Activated naive CD8-positive, alpha-beta T cell treated with anti-CD3 and anti-CD28 coated beads, Interleukin-2, amount 50 U/mL, for 24 hours (primary cell): ENCODE results near the gene LRFN2.

Source experiments
- ATAC-seq: fragments of 150-1000 bp; cut with Tn5 transposase; one replicate; pipeline ENCODE4 v1.10.0; 2021
- DNase-seq: peaks from one replicate; pipeline ENCODE4 v3.0.0; 2021
- H3K27ac Mint-ChIP-seq: one replicate; pipeline ENCODE4 v1.8.0; 2021; ENCODE audit warnings: mild to moderate bottlenecking, mixed read lengths
- H3K27me3 Mint-ChIP-seq: one replicate; pipeline ENCODE4 v1.8.0; 2021; ENCODE audit warnings: mixed read lengths
- H3K36me3 Mint-ChIP-seq: one replicate; pipeline ENCODE4 v1.8.0; 2021; ENCODE audit warnings: low read depth, mixed read lengths
- H3K4me1 Mint-ChIP-seq: one replicate; pipeline ENCODE4 v1.8.0; 2021; ENCODE audit warnings: mixed read lengths
- H3K4me3 Mint-ChIP-seq: one replicate; pipeline ENCODE4 v1.8.0; 2021; ENCODE audit warnings: mild to moderate bottlenecking, moderate library complexity, mixed read lengths
- H3K9me3 Mint-ChIP-seq: one replicate; pipeline ENCODE4 v1.8.0; 2021; ENCODE audit warnings: mixed read lengths

The LRFN2 gene

DNA sequence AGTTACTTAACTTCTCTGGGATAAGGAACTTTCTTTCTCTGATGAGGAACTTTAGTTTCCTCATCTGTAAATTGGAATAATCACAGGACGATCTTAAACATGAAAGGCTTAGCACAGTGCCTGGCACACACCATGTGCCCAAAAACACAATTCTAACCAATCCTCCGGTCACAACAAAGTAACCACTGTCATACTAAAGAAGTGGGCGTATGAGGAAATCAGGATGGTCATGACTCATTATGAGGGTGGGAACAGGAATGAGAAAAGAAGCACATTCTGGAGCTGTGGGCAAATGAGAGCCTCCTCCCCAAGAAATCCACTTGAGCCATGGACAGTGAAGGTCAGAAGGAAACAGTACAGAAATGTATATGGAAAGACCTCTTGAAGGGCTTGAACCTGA, 82.9 kb downstream of the LRFN2 start:
- no peaks in the 10 kb centered on the region for H3K36me3 Mint-ChIP-seq
- DNase-seq, result no peak
- H3K4me1 Mint-ChIP-seq, result peaks cover 3% of the 10 kb centered on the region
- no peak overlapping the region for H3K27ac Mint-ChIP-seq
- ATAC-seq, result no peak
- no peaks in the 10 kb centered on the region for H3K9me3 Mint-ChIP-seq
- H3K4me3 Mint-ChIP-seq, result no peak overlapping the region
- H3K27me3 Mint-ChIP-seq, result peaks cover 1% of the 10 kb centered on the region

DNA sequence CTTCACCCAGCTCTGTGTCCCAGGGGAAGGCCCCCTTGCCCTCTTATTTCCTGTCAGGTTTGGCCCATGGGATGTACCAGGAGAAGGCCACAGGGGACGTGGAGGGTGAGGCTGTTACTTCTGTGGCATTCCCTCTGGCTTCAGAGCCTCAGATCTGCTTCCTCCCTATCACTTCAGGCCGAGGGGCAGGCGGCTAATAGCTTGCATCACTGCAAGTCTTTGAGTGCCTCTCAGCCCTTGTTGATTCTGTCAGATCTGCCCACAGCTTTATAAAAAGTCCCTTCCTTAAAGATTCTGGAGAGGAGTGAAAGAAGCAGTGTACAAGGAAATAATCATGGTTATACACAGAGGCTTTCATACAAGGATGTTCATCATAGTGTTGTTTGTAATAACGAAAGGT, 86.9 kb downstream of the LRFN2 start:
- H3K4me3 Mint-ChIP-seq, result no peak overlapping the region
- no peaks in the 10 kb centered on the region for H3K9me3 Mint-ChIP-seq
- H3K27ac Mint-ChIP-seq, result no peak overlapping the region
- no peaks in the 10 kb centered on the region for H3K27me3 Mint-ChIP-seq
- H3K36me3 Mint-ChIP-seq, result no peaks in the 10 kb centered on the region
- DNase-seq (no peak), ATAC-seq (no peak)
- H3K4me1 Mint-ChIP-seq, result no peaks in the 10 kb centered on the region

DNA sequence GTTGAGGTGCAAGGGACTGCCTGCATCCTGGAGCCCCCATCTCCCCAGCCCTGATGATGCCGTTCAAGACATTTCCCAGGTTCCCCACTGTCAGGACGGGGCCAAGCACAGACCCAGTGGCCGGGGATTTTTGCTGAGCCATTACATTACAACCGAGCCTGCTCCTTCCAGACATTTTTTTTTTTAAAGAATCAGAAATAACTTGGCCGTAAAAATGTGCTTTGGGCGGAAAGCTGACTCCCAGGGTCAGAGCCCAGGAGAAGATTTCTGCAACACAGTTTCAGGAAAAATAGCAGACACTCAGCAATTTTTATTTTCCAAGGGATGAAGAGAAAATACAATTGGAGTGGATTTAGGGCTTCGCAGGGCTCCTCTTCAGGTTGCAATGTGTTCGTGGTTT, 87.9 kb downstream of the LRFN2 start:
- H3K36me3 Mint-ChIP-seq, result no peaks in the 10 kb centered on the region
- DNase-seq (no peak), ATAC-seq (no peak)
- no peak overlapping the region for H3K4me3 Mint-ChIP-seq
- H3K9me3 Mint-ChIP-seq, result no peaks in the 10 kb centered on the region
- H3K27me3 Mint-ChIP-seq, result no peaks in the 10 kb centered on the region
- no peak overlapping the region for H3K27ac Mint-ChIP-seq
- H3K4me1 Mint-ChIP-seq, result no peaks in the 10 kb centered on the region

DNA sequence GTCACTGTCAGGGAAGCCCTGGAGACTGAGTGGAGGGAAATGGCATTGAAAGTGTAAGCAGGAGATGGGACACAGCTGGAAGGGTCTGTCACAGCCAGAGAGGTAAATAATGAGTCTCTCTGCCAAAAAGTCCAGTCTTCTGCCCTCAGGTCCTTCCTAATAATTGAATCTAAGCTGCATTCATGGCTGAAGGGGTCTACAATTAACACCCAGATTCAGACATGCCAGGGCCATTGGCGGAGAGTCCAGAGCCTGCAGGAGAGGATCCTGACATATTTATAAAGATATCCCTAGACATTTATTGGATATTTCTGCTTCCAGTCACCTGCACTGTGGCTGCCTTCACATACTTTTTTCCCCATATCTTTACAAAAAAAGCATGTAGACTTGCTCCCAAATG, 89.0 kb downstream of the LRFN2 start:
- DNase-seq, result no peak
- Mint-ChIP-seq H3K36me3 (no peaks in the 10 kb centered on the region), H3K27ac (no peak overlapping the region), H3K4me1 (no peaks in the 10 kb centered on the region), H3K27me3 (no peaks in the 10 kb centered on the region), H3K4me3 (no peak overlapping the region), H3K9me3 (no peaks in the 10 kb centered on the region)
- ATAC-seq, result no peak

DNA sequence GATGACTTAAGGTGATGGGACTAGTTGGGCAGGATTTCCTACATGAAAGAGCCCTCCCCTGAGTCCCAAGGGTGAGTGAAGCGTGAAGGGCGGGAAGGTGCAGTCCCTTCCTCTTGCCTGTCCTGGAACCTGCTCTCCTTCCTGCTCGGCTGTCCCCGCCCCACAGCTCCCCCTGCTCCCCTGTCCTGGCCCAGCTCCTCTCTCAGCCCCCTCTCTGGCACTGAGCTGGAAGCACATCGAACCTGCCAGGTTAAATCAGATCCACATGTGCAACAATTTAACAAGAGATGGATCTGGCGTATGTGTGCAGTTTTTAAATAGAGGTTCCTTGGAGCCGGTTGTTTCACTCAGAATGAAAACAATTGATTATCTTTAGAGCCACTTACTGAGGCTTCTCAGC, 95.0 kb downstream of the LRFN2 start:
- no peaks in the 10 kb centered on the region for H3K4me1 Mint-ChIP-seq
- no peak overlapping the region for H3K27ac Mint-ChIP-seq
- ATAC-seq (no peak), DNase-seq (no peak)
- no peak overlapping the region for H3K4me3 Mint-ChIP-seq
- no peaks in the 10 kb centered on the region for H3K36me3 Mint-ChIP-seq
- peaks cover 2% of the 10 kb centered on the region for H3K27me3 Mint-ChIP-seq
- H3K9me3 Mint-ChIP-seq, result no peaks in the 10 kb centered on the region

DNA sequence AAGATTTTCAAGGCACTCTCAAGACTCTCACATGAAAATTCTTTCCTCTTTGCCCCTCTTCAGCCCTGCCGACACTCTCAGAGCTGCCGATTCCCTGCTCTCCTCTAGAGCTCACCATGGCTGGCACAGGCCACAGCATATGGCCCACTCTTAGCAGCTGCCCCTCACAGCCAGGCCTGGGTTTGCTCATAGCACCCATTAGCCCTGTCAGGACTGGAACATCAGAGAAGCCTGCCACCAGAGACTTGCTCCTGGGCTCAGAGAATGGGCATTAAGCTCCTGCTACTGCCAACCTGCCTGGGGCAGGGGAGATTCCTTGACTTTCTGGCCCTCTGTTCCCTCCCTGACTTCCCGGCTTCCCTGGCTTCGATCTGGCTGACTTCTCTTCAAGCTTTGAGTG, 96.7 kb downstream of the LRFN2 start:
- Mint-ChIP-seq H3K36me3 (no peaks in the 10 kb centered on the region), H3K4me1 (no peaks in the 10 kb centered on the region), H3K9me3 (no peaks in the 10 kb centered on the region), H3K27ac (no peak overlapping the region), H3K4me3 (no peak overlapping the region), H3K27me3 (peaks cover 2% of the 10 kb centered on the region)
- ATAC-seq (no peak), DNase-seq (no peak)

DNA sequence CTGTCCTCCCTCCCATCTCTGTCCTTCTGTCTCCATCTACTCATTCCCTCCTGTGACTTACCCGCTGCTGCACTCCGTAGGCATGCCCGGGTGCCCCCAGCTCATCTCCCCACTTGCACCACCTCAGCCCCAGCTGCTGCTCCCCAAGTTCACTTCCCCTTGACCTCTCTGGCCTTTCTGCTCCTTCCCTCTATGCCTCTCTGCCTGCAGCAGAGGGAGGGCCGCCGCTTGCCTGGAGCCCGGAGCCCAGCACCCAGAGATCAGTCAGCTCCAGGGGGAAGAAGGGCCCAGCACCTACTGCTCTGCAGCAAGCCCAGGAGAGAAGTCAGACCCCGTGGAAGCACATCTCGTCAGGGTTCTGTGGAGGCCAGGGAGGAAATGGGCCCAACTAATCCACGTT, 97.4 kb downstream of the LRFN2 start:
- DNase-seq, result no peak

DNA sequence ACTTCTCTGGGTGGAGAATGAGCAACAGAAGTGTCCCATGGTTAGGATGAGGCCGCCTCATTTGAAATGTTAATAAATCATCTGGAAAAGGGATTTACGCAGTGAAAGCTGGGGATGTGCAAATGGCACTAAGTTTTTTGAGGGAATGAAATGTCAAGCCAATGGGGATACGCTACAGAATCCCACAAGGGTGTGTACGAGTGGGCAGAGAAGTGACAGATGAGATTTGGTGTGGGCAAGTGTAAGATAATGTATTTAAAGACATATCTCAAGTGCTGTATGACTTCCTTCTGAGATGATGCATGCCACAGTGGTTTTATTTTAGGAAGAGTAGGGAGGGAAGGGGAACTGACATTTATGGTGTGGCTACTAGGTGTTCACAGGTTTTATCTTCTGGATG, 100.6 kb downstream of the LRFN2 start:
- Mint-ChIP-seq H3K27me3 (peaks cover 2% of the 10 kb centered on the region), H3K9me3 (no peaks in the 10 kb centered on the region), H3K4me3 (no peak overlapping the region), H3K36me3 (no peaks in the 10 kb centered on the region), H3K27ac (no peak overlapping the region), H3K4me1 (no peaks in the 10 kb centered on the region)
- DNase-seq (no peak), ATAC-seq (no peak)

More for the DNA sequence above, 97.4 kb downstream of the LRFN2 start:
- Mint-ChIP-seq H3K4me1 (no peaks in the 10 kb centered on the region), H3K27ac (no peak overlapping the region), H3K9me3 (no peaks in the 10 kb centered on the region), H3K27me3 (peaks cover 2% of the 10 kb centered on the region), H3K36me3 (no peaks in the 10 kb centered on the region), H3K4me3 (no peak overlapping the region)
- ATAC-seq, result no peak

DNA sequence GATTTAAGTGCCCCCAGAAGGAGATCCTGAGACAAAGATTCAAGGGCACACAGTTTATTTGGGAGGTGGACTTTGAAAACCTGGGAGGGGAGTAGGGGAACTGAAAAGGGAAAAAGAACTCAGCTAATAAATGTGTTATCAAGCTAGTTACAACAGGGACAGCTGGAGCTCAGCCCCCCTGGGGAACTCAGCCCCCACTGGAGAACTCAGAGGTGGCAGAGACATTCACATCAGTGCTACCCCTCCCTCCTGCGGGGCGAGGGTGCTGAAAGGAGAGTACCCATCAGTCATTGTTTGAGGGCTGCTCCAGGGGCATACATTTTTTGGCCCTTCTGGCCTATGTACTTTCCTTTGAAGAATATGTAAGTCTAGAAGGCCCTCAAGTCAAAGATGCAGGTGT, 101.4 kb downstream of the LRFN2 start:
- Mint-ChIP-seq H3K36me3 (no peaks in the 10 kb centered on the region), H3K27me3 (peaks cover 2% of the 10 kb centered on the region), H3K4me1 (no peaks in the 10 kb centered on the region), H3K4me3 (no peak overlapping the region), H3K9me3 (no peaks in the 10 kb centered on the region), H3K27ac (no peak overlapping the region)
- DNase-seq (no peak), ATAC-seq (no peak)

DNA sequence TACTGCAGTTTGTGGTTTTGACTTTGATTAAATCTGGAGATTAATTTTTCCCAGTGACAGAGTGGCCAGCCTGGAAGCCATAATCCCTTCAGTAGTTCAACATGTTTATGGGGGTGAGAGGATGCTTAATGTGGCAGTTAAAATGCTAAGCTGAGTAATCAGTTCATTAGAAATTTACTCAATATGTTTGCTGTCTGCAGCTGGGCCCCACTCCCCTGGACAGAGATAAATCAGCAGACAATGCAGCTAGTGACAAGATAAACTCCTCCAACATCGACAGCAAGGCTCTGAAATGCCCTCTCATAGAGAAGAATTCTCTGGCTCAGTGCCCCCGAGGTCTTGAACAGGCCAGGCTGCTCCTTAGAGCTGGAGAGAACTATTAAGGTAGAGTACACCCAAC, 101.9 kb downstream of the LRFN2 start:
- ATAC-seq (no peak), DNase-seq (no peak)
- H3K27me3 Mint-ChIP-seq, result peaks cover 2% of the 10 kb centered on the region
- H3K9me3 Mint-ChIP-seq, result no peaks in the 10 kb centered on the region
- no peak overlapping the region for H3K4me3 Mint-ChIP-seq
- H3K4me1 Mint-ChIP-seq, result no peaks in the 10 kb centered on the region
- no peaks in the 10 kb centered on the region for H3K36me3 Mint-ChIP-seq
- no peak overlapping the region for H3K27ac Mint-ChIP-seq

DNA sequence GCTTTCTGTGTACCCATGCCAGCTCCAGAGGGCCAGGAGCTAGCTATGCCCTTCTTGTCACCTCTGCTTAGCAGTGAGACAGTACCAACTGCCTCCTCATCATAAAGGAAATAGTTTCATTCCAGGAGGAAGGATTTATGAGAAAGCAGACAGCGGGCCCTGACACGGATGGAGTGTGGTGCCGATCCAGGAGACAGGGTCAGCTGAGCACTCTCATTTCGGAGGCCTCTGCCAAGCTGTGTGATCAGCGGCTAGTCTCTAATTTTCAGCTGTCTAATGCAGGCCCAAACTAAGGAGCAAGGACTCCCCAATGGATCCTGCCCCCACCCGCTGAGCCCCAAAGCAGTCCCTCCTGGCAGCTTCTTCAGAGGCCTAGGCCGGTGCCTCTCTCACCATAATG, 103.1 kb downstream of the LRFN2 start:
- Mint-ChIP-seq H3K4me3 (no peak overlapping the region), H3K27me3 (peaks cover under 1% of the 10 kb centered on the region), H3K4me1 (no peaks in the 10 kb centered on the region), H3K9me3 (no peaks in the 10 kb centered on the region), H3K27ac (no peak overlapping the region), H3K36me3 (no peaks in the 10 kb centered on the region)
- DNase-seq (no peak), ATAC-seq (no peak)

DNA sequence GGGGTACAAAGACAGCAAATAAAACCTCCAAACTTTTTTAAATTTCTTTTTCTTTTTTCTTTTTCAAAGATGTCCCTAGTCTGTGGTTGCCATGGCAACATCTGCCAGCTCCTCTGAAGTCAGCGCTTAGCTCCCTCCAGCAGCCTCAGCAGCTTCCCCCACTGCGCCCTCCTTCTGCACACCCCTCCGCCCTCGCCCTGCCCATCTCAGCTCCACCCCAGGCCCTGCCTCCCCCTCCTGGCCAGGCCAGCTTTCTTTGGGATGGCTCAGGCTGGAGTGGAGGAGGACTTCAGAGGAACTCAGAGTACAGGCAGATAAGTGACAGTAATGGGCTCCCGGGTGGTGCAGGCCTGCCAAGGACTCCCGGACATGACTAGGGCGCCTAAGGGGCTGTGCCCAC, 104.6 kb downstream of the LRFN2 start:
- no peak for DNase-seq
- ATAC-seq, result no peak
- no peak overlapping the region for H3K4me3 Mint-ChIP-seq
- H3K27me3 Mint-ChIP-seq, result peaks cover 4% of the 10 kb centered on the region
- no peaks in the 10 kb centered on the region for H3K36me3 Mint-ChIP-seq
- no peak overlapping the region for H3K27ac Mint-ChIP-seq
- H3K9me3 Mint-ChIP-seq, result no peaks in the 10 kb centered on the region
- H3K4me1 Mint-ChIP-seq, result no peaks in the 10 kb centered on the region

DNA sequence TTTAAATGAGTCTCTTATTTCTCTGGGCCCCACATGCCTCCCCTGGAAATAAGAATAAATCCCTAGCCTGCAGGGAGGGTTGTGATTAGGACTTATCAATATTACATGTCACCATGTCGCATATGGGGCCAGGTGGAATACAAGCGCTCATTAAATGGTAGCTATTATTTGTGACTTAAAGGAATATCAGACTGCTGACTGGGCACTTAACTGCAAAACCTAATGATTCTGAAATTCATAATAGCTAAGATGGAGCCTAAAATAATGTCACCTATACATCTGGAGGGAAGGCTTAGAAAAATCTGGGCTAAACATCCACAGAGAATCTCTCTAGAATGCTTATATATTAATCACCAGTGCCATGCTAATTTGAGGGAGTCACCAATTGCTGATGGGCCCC, 106.5 kb downstream of the LRFN2 start:
- peaks cover 4% of the 10 kb centered on the region for H3K27me3 Mint-ChIP-seq
- H3K9me3 Mint-ChIP-seq, result no peaks in the 10 kb centered on the region
- H3K4me3 Mint-ChIP-seq, result no peak overlapping the region
- no peaks in the 10 kb centered on the region for H3K36me3 Mint-ChIP-seq
- ATAC-seq, result no peak
- H3K27ac Mint-ChIP-seq, result no peak overlapping the region
- DNase-seq, result no peak
- no peaks in the 10 kb centered on the region for H3K4me1 Mint-ChIP-seq

DNA sequence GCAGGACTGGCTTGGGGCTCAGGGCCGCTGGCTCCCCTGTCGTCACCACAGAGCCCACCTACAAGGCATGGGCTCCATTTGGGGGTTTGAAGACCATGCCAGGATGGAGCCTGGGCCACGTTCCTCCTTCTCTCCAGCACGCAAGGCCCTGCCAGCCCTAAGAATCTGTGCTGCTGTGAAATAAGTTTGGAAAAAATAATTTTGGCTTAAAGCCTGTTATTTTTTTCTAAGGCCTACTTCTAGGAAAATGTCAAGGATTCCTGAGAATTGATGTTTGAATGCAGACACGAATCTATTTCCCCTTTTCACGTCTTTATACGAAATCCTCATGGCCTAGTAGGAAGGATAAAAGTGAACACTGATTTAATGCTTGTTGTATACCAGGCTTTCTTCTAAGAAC, 107.5 kb downstream of the LRFN2 start:
- ATAC-seq (no peak), DNase-seq (no peak)
- H3K4me1 Mint-ChIP-seq, result no peaks in the 10 kb centered on the region
- H3K27me3 Mint-ChIP-seq, result peaks cover 4% of the 10 kb centered on the region
- no peak overlapping the region for H3K4me3 Mint-ChIP-seq
- H3K27ac Mint-ChIP-seq, result no peak overlapping the region
- no peaks in the 10 kb centered on the region for H3K36me3 Mint-ChIP-seq
- H3K9me3 Mint-ChIP-seq, result no peaks in the 10 kb centered on the region

DNA sequence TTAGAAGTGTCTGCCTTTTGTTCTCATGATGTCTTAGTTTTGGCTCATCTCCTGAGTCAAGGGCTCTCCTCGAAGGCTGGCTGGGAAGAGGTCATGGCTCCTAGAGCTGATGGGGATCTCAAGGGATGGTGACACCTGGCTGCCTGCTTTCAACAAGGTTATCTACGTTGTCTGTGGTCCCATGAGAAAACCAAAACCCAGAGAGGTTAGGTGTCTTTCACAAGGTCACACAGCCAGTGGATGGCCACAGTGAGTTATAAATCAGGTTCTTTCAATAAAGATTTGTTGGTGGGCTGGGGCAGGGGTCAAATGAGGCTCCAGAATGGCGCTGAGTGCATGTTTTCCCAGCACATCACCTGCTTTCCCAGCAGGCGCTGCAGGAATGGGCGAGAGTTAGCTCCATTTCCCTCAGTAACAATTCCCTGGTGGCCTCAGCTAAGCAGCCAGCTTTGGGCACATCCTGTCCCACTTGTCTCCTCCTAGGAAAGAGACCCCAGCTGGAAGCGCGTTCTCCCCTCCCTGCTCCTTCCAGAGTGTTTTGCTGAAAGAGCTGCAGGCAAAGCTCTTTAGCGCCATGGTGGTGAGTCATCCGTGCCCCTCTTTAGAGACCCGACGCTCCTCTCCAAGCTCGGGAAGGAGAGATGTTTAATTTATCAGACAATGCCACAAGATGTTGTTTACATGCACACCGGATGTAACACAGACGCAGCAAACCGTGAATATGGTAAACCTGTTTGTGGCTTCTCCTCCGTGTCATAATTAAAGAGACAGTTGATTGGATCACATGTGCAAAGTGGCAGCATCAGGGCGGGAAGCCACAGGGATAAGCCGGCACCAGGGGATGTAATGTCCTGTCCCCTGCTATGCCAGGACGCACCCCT, 109.7 kb downstream of the LRFN2 start:
- Mint-ChIP-seq H3K4me1 (no peaks in the 10 kb centered on the region), H3K4me3 (no peak overlapping the region), H3K36me3 (no peaks in the 10 kb centered on the region), H3K9me3 (no peaks in the 10 kb centered on the region), H3K27me3 (peaks cover 4% of the 10 kb centered on the region), H3K27ac (no peak overlapping the region)
- ATAC-seq, result no peak
- DNase-seq, result no peak

DNA sequence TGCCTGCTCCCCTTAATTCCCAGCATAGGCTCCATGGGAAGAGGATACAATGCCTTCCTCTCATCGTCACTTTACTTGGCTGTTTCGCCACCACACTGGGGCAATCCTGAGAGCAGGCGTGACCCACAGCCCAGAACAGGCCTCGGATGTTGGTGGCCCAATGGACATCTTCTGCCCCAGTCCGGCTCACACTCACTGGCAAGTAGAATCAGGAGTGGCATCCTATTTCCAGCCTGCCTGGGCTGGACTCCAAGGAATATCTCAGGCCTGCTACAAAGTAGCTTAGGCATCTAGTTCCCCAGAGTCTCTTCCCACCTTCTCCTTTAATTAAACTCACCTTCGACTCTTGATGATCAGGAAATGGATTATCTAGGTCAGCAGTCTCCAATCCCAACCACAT, 110.5 kb downstream of the LRFN2 start:
- Mint-ChIP-seq H3K9me3 (no peaks in the 10 kb centered on the region), H3K27ac (no peak overlapping the region), H3K36me3 (no peaks in the 10 kb centered on the region), H3K27me3 (peaks cover 4% of the 10 kb centered on the region), H3K4me3 (no peak overlapping the region), H3K4me1 (no peaks in the 10 kb centered on the region)
- ATAC-seq (no peak), DNase-seq (no peak)
